ENCODE data around the gene MSH5.

MSH5 gene

GRCh38 chr6:31761343-31761742 lies 21.5 kb downstream of the MSH5 start:
- DNase-seq = no peak

- DNase-seq = no peak
These were observed 22.6 kb downstream of the MSH5 start, which contains the start of gene SAPCD1 for GRCh38 chr6:31762356-31762755. SAPCD1 (plus strand) TSS chr6:31762656; CDS start chr6:31763055, 399 bp downstream.

DNA sequence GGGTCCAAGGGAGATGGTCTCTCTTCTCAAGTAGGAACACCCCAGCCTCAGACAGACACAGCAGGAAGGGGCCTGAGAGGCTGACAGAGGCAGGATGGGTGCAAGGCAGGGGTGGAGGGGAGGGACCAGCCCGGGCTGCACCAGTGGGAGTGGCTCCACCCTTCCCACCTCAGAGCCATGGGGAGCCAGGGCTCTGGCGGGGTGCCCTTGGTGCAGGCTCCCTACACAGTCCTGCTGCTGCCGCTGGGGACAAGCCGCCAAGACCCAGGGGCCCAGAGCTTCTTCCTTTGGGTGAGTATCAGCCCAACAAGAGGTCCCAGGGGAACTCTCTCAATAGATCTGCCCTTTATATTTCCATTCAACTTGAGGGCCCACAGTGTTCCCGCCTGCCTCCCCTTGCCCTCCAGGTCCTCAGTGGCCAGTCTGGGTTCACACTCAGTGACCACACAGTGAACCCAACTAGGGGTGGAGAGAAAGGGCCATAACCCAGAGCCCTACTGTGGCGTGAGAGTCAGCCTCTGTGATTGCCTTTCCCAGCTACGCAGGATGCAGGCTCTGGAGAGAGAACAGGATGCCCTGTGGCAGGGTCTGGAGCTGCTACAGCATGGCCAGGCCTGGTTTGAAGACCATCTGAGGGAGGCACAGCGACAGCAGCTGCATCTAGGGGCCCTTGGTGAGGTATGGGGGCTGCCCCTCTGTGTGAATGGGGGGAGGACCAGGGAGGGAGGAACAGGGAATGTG lies 23.2 kb downstream of the MSH5 start:
- no peak for DNase-seq

DNA sequence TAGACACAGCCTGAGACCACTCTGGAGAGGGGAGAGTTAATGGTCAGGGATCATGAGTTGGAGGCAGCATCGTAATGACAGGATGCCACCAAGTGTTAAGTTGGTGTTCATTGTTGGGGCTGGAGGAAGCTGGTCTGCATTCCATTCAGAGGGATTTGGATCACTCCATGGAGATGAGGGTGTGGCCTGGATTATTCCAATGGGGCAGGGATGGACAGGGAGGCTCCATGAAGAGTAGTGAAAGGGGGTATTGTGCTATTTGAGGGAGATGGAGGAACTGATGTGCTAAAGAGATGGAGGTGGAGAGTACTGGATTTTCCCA lies 23.8 kb downstream of the MSH5 start:
- peak; percentile 67 for DNase-seq

- peak; percentile 26 for DNase-seq
These were observed 24.4 kb downstream of the MSH5 start for GRCh38 chr6:31764198-31764597.

- DNase-seq = no peak
These were observed 25.7 kb downstream of the MSH5 start for GRCh38 chr6:31765559-31765909.

DNA sequence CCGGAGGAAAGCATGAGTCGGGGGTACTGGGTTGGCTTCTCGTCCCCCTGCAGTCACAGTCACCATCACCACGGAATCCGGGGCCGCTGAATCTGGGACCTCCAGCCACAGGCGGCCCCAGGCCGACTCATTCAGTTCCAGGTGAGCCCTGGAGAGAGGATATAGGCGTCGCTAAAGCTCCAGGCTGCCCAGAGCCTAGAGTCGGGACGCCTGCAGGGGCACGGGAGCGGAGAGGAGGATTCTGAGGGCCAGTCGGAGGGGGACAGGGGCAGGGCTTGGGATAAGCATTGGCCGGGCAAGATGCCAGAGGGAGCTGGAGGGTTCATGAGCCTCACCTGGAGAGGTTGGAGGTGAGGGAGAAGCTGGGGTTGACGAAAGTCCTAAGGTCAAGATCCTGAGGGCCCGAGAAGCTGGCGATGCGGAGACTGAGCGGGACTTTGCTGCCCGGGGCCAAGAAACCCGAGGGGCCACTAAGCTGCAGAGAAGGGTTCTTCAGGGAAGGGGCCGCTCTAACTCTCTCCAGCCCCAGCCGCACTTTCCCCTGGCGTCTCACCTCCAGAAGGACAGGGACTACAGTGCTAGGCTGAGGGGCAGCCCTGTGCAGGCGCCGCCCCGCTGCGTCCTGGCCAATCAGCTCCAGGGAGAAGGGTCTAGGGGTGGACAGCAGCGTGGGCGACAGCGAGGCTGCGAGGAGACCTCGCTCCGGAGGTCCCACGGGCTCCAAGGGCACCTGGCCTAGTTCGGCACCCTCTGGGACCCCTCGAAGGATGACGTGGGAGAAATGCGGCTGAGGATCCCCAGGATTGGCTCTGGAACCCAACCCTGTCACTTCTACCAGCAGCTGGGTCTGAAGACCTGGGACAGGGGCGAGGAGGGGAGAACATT lies 26.3 kb downstream of the MSH5 start:
- DNase-seq = no peak

DNA sequence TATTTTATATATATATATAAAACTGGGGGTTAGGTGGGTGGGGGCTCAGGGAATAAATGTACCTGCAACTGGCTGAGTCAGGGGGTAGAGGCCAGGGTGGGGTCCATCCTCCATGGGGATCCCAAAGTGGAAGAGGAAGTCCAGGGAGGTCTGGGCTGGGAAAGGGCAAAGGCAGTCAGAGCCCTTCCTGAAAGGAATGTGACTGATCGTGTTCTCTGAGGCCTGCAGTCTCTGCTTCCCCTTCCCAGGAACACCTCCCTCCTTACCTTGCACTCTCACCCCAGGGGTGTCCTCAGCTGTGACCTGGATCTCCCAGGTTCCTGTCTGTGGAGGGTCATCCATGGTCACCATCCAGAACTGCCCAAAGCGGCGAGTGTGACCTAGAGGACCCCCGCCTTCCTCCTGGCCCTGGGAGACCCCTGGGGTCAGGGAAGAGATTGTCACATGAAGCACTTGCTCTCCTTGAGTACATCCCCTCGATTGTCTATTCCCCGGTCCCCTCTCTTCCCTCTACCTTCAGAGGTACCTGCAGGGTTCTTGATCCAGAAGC lies 27.4 kb downstream of the MSH5 start:
- no peak for DNase-seq

DNA sequence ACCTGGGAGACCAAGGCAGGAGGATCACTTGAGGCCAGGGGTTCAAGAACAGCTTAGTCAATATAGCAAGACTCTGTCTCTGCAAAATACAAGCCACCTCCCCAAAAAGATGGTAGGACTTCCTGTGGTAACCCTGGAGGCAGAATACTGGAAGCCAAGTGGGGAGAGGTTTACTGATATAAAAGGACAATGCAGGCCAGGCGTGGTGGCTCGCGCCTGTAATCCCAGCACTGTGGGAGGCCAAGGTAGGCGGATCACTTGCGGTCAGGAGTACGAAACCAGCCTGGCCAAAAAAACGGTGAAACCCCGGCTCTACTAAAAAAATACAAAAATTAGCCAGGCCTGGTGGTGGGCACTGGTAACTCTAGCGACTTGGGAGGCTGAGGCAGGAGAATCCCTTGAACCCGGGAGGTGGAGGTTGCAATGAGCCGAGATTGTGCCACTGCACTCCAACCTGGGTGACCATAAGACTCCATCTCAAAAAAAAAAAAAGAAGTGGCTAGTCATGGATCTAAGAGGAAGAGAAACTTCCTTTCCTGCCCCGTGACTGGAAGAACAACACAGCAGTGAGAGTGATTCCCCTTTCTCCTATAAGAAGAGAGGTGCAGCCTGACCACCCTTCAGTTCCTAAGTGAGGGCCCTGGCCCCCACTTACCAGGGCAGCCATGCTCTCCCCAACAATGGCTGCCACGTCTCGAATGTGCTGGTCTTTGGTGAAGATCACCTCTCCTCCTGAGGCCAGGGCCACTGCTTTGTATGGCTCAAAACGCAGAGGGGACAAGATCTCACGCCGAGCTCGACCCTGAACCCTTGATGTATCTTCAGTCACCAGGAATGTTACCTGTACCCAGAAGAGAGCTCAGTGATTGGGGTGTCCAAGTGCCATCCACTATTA lies 28.8 kb downstream of the MSH5 start:
- no peak for DNase-seq

- DNase-seq = peak; percentile 82
These were observed 30.0 kb downstream of the MSH5 start for GRCh38 chr6:31769684-31770371.

DNA sequence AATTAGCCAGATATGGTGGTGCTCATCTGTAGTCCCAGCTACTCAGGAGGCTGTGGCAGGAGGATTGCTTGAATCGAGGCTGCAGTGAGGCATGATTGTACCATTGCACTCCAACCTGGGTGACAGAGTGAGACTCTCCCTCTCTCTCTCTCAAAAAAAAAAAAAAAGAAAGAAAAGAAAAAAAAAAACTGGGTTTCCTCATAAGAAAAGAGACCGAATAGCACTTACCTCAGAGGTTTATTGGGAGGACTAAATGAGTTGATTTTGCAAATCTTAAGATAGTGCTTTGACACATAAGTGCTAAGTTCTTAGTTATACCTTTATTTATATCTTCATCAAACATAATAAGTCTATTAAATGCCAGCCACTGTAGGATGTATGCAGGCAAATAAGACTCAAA lies 31.1 kb downstream of the MSH5 start:
- DNase-seq = no peak

- DNase-seq = no peak
These were observed 32.2 kb downstream of the MSH5 start for GRCh38 chr6:31771992-31772358.

DNA sequence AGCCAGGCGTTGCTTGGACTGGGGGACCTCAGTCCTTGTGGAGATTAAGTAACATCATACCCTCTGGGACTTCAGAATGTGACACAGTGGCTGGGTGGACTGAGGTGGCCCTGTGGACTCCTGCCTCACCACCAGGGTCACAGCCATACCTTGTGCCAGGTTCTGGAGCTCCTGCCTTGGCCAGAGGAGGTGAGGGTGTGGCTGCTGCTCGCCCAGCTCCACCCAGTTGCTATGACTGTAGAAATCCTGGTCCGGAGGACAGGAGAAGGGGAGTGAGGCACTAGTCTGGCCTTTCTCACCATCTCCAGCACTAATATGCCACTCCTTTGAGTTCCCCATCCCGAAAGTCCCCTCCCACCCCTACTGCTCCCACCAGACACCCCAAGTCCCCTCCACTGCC lies 35.4 kb downstream of the MSH5 start:
- no peak for DNase-seq

- DNase-seq = no peak
These were observed 36.1 kb downstream of the MSH5 start for GRCh38 chr6:31775633-31776484.

- DNase-seq = peak; percentile 80
These were observed 36.7 kb downstream of the MSH5 start for GRCh38 chr6:31776485-31776988.

DNA sequence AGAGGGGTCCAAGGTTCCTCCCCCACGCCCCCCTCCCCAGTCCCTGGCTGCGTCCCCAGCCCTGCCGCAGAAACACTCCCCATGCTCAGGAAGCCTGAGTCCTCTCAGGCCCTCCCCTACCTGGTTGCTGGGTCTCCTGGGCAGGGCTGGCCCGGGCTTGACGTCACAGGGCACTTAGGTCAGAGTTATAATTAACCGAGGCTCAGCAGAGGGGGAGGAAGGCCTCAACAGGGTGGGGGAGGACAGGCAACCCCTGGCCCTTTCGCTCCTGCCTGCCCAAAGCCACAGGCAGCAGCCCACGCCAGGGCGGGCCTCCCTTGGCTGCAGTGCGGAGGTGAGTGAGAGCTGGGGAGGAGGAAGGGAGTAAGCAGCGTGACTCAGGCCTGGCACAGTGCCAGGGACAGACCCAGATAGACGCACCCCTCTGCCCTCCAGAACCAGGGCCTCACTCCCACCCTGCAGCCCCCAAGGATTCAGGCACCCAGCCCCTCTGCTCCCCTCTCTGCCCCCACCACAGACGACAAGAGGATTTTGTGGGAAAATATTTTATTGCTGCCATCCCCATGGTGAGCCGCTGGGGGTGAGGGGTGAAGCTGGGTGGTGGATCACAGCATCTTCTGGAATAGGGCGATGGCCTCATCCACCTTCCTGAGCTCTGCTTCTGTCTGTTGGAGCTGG lies 37.3 kb downstream of the MSH5 start, which contains the start of gene VWA7:
VWA7 (minus strand) TSS at position 340 of the 678 bp plus-strand sequence. CDS start 549 bp downstream, outside the sequence.
- DNase-seq = peak; percentile 85

- DNase-seq = no peak
These were observed 37.9 kb downstream of the MSH5 start for GRCh38 chr6:31777667-31778050.

GRCh38 chr6:31778193-31778592 lies 38.4 kb downstream of the MSH5 start:
- no peak for DNase-seq

DNA sequence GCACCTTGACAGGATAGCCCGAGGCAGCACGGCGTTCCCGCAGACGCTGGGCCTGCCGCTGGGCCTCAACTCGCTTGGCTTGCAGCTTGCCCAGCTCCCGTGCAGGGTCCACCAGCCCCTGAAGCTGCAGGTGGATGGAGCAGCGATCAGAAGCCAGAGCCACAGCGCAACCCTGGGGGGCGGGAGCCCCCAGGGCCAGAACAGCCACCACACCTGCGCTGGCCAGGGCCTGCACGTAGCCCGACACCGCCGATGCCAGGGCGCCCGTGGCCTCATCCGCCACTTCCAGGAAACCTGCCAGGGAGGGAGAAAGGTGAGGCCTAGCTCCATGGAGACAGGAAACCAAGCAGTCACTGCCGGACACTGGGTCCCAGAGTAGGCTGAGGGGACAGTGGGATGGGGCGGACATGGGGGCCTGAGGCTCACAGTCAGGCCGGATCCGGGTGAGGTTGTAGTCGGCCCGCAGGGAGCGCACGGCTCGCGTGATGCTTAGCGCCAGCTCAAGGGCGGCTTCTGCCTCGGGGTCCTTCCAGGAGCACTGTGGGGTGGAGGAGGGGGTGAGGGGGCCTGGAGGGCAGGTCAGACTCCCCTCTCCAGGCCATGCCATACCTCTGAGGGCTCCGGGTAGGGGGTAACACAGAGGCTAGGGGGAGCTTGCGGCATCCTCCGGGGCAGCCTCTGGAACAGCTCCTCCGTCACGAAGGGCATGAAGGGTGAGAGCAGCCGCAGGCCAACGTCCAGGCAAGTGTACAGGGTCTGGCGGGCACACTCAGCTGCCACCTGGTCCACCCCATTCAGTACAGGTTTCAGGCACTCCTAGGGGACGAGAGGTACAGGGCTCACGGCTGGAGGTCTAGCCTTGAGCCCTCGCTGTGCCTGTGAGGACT lies 39.4 kb downstream of the MSH5 start:
- no peak for DNase-seq

All from NCI-H69 (cell line).